Left ventricle myocardium inferior (tissue), 1 donor: ENCODE measurements around the gene FAF2. TPM values are rescaled to one million over a fixed set of nuclear protein-coding genes. Genes with fewer than 3 reads are reported as not detected.

ENCODE experiments used
- DNase-seq: peaks from one replicate; pipeline ENCODE4 v3.0.0-alpha.2; 2020
- H3K27ac ChIP-seq: fragments of 200-600 bp; replicated peaks from 2 replicates; pipeline ENCODE4 v1.8.0; 2021
- H3K27me3 ChIP-seq: fragments of 200-600 bp; 2 replicates; pipeline ENCODE4 v1.8.0; 2021; ENCODE audit warnings: low read depth
- H3K36me3 ChIP-seq: fragments of 200-600 bp; 2 replicates; pipeline ENCODE4 v1.8.0; 2021
- H3K4me1 ChIP-seq: fragments of 200-600 bp; 2 replicates; pipeline ENCODE4 v1.8.0; 2021
- H3K4me3 ChIP-seq: fragments of 200-600 bp; 2 replicates; pipeline ENCODE4 v1.8.0; 2021; ENCODE audit warnings: mild to moderate bottlenecking, moderate library complexity
- H3K9me3 ChIP-seq: fragments of 200-600 bp; replicated peaks from 2 replicates; pipeline ENCODE4 v1.8.0; 2021
- CTCF ChIP-seq: fragments of 200-600 bp; IDR thresholded peaks from 2 replicates; pipeline ENCODE4 v1.8.0; 2021; ENCODE audit warnings: antibody characterized with exemption, mild to moderate bottlenecking, borderline replicate concordance
- intact Hi-C: fragments of 100-400 bp; cut with micrococcal nuclease; formaldehyde crosslinking; loops from one replicate; pipeline ENCODE4 v1.11.0; 2022
- total RNA-seq: library from RNA; stranded (reverse); fragmentation: NEBNext Ultra II Directional; extraction: Animal tissue kit (Norgen Biotek cat#: 25700); gene quantifications from one replicate; pipeline ENCODE4 v1.2.1, GENCODE V29; 2021
- donor health status: DM: no; HTN: yes; CAD: no; lungs with severe emphysema.

FAF2 gene
- total RNA-seq, 1 donor from 2014 or later = 13.0 TPM

GRCh38 chr5:176412517-176413254 lies 35.5 kb upstream of the FAF2 start:
- H3K4me1 ChIP-seq = peaks cover 86% of the 10 kb centered on the region
- TF ChIP-seq CTCF = no peak

GRCh38 chr5:176413255-176413565 lies 35.0 kb upstream of the FAF2 start:
- peaks cover 24% of the 10 kb centered on the region for H3K36me3 ChIP-seq
- intact Hi-C loops = no loop called here
- no peaks in the 10 kb centered on the region for H3K9me3 ChIP-seq
- peak; percentile 50 for DNase-seq
- H3K4me1 ChIP-seq = peaks cover 80% of the 10 kb centered on the region
- peak overlapping the region; percentile 93 for H3K27ac ChIP-seq
- H3K4me3 ChIP-seq = peak overlapping the region; percentile 97
- no peak for TF ChIP-seq CTCF
- no peaks in the 10 kb centered on the region for H3K27me3 ChIP-seq

More at GRCh38 chr5:176412517-176413254, 35.5 kb upstream of the FAF2 start:
- peak overlapping the region; percentile 97 for H3K4me3 ChIP-seq
- H3K27ac ChIP-seq = peak overlapping the region; percentile 93
- no peaks in the 10 kb centered on the region for H3K27me3 ChIP-seq
- DNase-seq = no peak
- intact Hi-C loops = no loop called here
- peaks cover 25% of the 10 kb centered on the region for H3K36me3 ChIP-seq
- H3K9me3 ChIP-seq = no peaks in the 10 kb centered on the region

GRCh38 chr5:176413709-176414191 lies 34.4 kb upstream of the FAF2 start:
- H3K4me3 ChIP-seq = peak overlapping the region; percentile 97
- H3K9me3 ChIP-seq = no peaks in the 10 kb centered on the region
- peaks cover 75% of the 10 kb centered on the region for H3K4me1 ChIP-seq
- no peaks in the 10 kb centered on the region for H3K27me3 ChIP-seq
- TF ChIP-seq CTCF = no peak
- no peak for DNase-seq
- peak overlapping the region; percentile 93 for H3K27ac ChIP-seq
- intact Hi-C loops = no loop called here
- peaks cover 18% of the 10 kb centered on the region for H3K36me3 ChIP-seq

GRCh38 chr5:176414704-176415103 lies 33.5 kb upstream of the FAF2 start:
- TF ChIP-seq CTCF = no peak
- Histone ChIP-seq H3K4me3 (peak overlapping the region; percentile 97), H3K9me3 (no peaks in the 10 kb centered on the region), H3K27me3 (no peaks in the 10 kb centered on the region), H3K36me3 (peaks cover 9% of the 10 kb centered on the region), H3K4me1 (peaks cover 70% of the 10 kb centered on the region), H3K27ac (peak overlapping the region; percentile 93)
- intact Hi-C loops = no loop called here
- DNase-seq = no peak

- intact Hi-C loops = no loop called here
- no peak for DNase-seq
- Histone ChIP-seq H3K4me3 (peak overlapping the region; percentile 97), H3K27ac (peak overlapping the region; percentile 93), H3K9me3 (no peaks in the 10 kb centered on the region), H3K36me3 (peaks cover 2% of the 10 kb centered on the region), H3K4me1 (peaks cover 64% of the 10 kb centered on the region), H3K27me3 (no peaks in the 10 kb centered on the region)
- TF ChIP-seq CTCF = no peak
Measured at GRCh38 chr5:176415240-176415951, 32.8 kb upstream of the FAF2 start.
